HEK293 (cell line): ENCODE results near the gene GSTM5.

Experiments
- CTCF ChIA-PET: fragments of 350-600 bp; formaldehyde crosslinking; extraction: SDS; loops from one replicate; lab custom pipeline; 2021; ENCODE audit warnings: antibody characterized with exemption; lab: Yijun Ruan, JAX
- POLR2A ChIA-PET: fragments of 300-600 bp; formaldehyde crosslinking; extraction: SDS; loops from one replicate; lab custom pipeline; 2020; ENCODE audit warnings: antibody characterized with exemption, inconsistent platforms; lab: Yijun Ruan, JAX
- H3K27ac ChIP-seq: fragments of 200-500 bp; sonication (Bioruptor generic); 2 replicates; pipeline ENCODE4 v1.5.1; 2014; ENCODE audit warnings: low read depth, low read length, control low read depth, inconsistent platforms; ENCODE audit errors: extremely low read depth
- H3K36me3 ChIP-seq, 2 experiments: fragments of 200-500 bp in 1 of 2; sonication (Bioruptor generic) in 1 of 2; 1 replicate in 1 of 2; 2 replicates in 1 of 2; pipeline ENCODE4 v1.5.1; 2014 to 2017; ENCODE audit warnings: inconsistent platforms in 2 of 2, low read length in 2 of 2; ENCODE audit not compliant: control insufficient read depth in 2 of 2, insufficient read depth in 1 of 2
- H3K4me1 ChIP-seq: fragments of 200-500 bp; sonication (Bioruptor generic); 2 replicates; pipeline ENCODE4 v1.5.1; 2014; ENCODE audit warnings: mild to moderate bottlenecking, low read length, inconsistent platforms; ENCODE audit not compliant: control insufficient read depth, insufficient read depth
- H3K4me3 ChIP-seq: 2 replicates; pipeline ENCODE4 v1.5.1; 2011; ENCODE audit warnings: low read depth, mild to moderate bottlenecking, control low read depth, low read length, moderate library complexity
- H3K9me3 ChIP-seq: fragments of 200-500 bp; sonication (Bioruptor generic); 2 replicates; pipeline ENCODE4 v1.5.1; 2014; ENCODE audit warnings: low read depth, low read length, inconsistent platforms; ENCODE audit not compliant: control insufficient read depth, insufficient read depth
- BCL6B ChIP-seq: fragments of 450-650 bp; formaldehyde crosslinking; IDR thresholded peaks from 2 replicates; pipeline ENCODE4 v1.5.1; 2017; ENCODE audit warnings: missing biosample characterization, missing genetic modification characterization
- FEZF1 ChIP-seq: fragments of 450-650 bp; formaldehyde crosslinking; IDR thresholded peaks from 2 replicates; pipeline ENCODE4 v1.5.1; 2016; ENCODE audit warnings: missing biosample characterization, missing genetic modification characterization
- GFI1B ChIP-seq: fragments of 450-650 bp; formaldehyde crosslinking; IDR thresholded peaks from 2 replicates; pipeline ENCODE4 v1.5.1; 2016; ENCODE audit warnings: missing biosample characterization, missing genetic modification characterization
- IKZF3 ChIP-seq: fragments of 450-650 bp; IDR thresholded peaks from 2 replicates; pipeline ENCODE4 v1.5.0; 2018; ENCODE audit warnings: missing biosample characterization, mild to moderate bottlenecking, missing genetic modification characterization, moderate library complexity
- KLF16 ChIP-seq: fragments of 450-650 bp; formaldehyde crosslinking; IDR thresholded peaks from 2 replicates; pipeline ENCODE4 v1.5.1; 2017; ENCODE audit warnings: missing biosample characterization, missing genetic modification characterization
- OSR2 ChIP-seq: fragments of 450-650 bp; formaldehyde crosslinking; IDR thresholded peaks from 2 replicates; pipeline ENCODE4 v1.5.1; 2016; ENCODE audit warnings: missing biosample characterization, missing genetic modification characterization
- REPIN1 ChIP-seq: fragments of 450-650 bp; formaldehyde crosslinking; IDR thresholded peaks from 2 replicates; pipeline ENCODE4 v1.5.1; 2017; ENCODE audit warnings: missing biosample characterization, missing genetic modification characterization, low read depth
- SCRT1 ChIP-seq: fragments of 450-650 bp; formaldehyde crosslinking; IDR thresholded peaks from 2 replicates; pipeline ENCODE4 v1.5.1; 2016; ENCODE audit warnings: missing biosample characterization, missing genetic modification characterization, borderline replicate concordance
- ZBTB10 ChIP-seq: fragments of 450-650 bp; formaldehyde crosslinking; IDR thresholded peaks from 2 replicates; pipeline ENCODE4 v1.5.1; 2016; ENCODE audit warnings: missing biosample characterization, missing genetic modification characterization
- ZNF157 ChIP-seq: fragments of 450-650 bp; formaldehyde crosslinking; IDR thresholded peaks from 2 replicates; pipeline ENCODE4 v1.5.1; 2016; ENCODE audit warnings: missing biosample characterization, missing genetic modification characterization
- ZNF16 ChIP-seq: fragments of 450-650 bp; formaldehyde crosslinking; IDR thresholded peaks from 2 replicates; pipeline ENCODE4 v1.5.1; 2016; ENCODE audit warnings: low read depth, missing biosample characterization, missing genetic modification characterization
- ZNF18 ChIP-seq: fragments of 450-650 bp; formaldehyde crosslinking; IDR thresholded peaks from 2 replicates; pipeline ENCODE4 v1.5.1; 2016; ENCODE audit warnings: missing biosample characterization, missing genetic modification characterization
- ZNF341 ChIP-seq: fragments of 450-650 bp; formaldehyde crosslinking; IDR thresholded peaks from 2 replicates; pipeline ENCODE4; 2016; ENCODE audit warnings: low read depth, missing biosample characterization, missing genetic modification characterization
- ZNF394 ChIP-seq: fragments of 450-650 bp; formaldehyde crosslinking; IDR thresholded peaks from 2 replicates; pipeline ENCODE4 v1.5.1; 2016; ENCODE audit warnings: missing biosample characterization, missing genetic modification characterization, mild to moderate bottlenecking, moderate library complexity, borderline replicate concordance
- ZNF555 ChIP-seq: fragments of 450-650 bp; formaldehyde crosslinking; conservative IDR thresholded peaks from 2 replicates; pipeline ENCODE4 v1.5.1; 2017; ENCODE audit warnings: missing biosample characterization, mild to moderate bottlenecking, missing genetic modification characterization, inconsistent platforms
- ZNF596 ChIP-seq: fragments of 450-650 bp; IDR thresholded peaks from 2 replicates; pipeline ENCODE4 v1.5.0; 2018; ENCODE audit warnings: missing biosample characterization, mild to moderate bottlenecking, missing genetic modification characterization, moderate library complexity
- ZNF624 ChIP-seq: fragments of 450-650 bp; formaldehyde crosslinking; IDR thresholded peaks from 2 replicates; pipeline ENCODE4 v1.5.1; 2017; ENCODE audit warnings: missing biosample characterization, missing genetic modification characterization
- ZNF677 ChIP-seq: fragments of 450-650 bp; IDR thresholded peaks from 2 replicates; pipeline ENCODE4 v1.5.0; 2018; ENCODE audit warnings: missing biosample characterization, mild to moderate bottlenecking, missing genetic modification characterization, moderate library complexity
- ZNF830 ChIP-seq: fragments of 450-650 bp; IDR thresholded peaks from 2 replicates; pipeline ENCODE4 v1.5.0; 2018; ENCODE audit warnings: missing biosample characterization, missing genetic modification characterization, low read depth, mild to moderate bottlenecking, moderate library complexity

Gene GSTM5

GRCh38 chr1:109714661-109715372 lies 2.8 kb downstream of the GSTM5 start:
- Histone ChIP-seq H3K4me3 (no peak overlapping the region), H3K27ac (no peak overlapping the region), H3K9me3 (no peaks in the 10 kb centered on the region), H3K36me3 (no peaks in the 10 kb centered on the region), H3K4me1 (no peaks in the 10 kb centered on the region)
- no peak for TF ChIP-seq SCRT1 (tag by site-specific recombination)
- TF ChIP-seq ZBTB10: no peak
- no peak for TF ChIP-seq ZNF830
- POLR2A ChIA-PET: no interaction called here
- CTCF ChIA-PET: no interaction called here

- ChIA-PET CTCF (interaction anchor here (2.3 kb wide), 1 partner anchor 76 kb away, joined by 12 read pairs; no protein-coding TSS in a partner anchor), POLR2A (no interaction called here)
- H3K4me1 ChIP-seq: no peaks in the 10 kb centered on the region
- H3K36me3 ChIP-seq: no peaks in the 10 kb centered on the region
- H3K27ac ChIP-seq: no peak overlapping the region
- TF ChIP-seq REPIN1 (tag by site-specific recombination): no peak
- TF ChIP-seq ZBTB10: no peak
- TF ChIP-seq FEZF1 (tag by site-specific recombination): no peak
- TF ChIP-seq ZNF555 (tag by site-specific recombination): no peak
- TF ChIP-seq, all 188 proteins: peak for 0
- Histone ChIP-seq H3K9me3 (no peaks in the 10 kb centered on the region), H3K4me3 (no peak overlapping the region)
Observed at GRCh38 chr1:109716121-109716520, 4.1 kb downstream of the GSTM5 start.

- H3K36me3 ChIP-seq: no peaks in the 10 kb centered on the region
- no peak overlapping the region for H3K27ac ChIP-seq
- TF ChIP-seq KLF16: no peak
- H3K4me1 ChIP-seq: no peaks in the 10 kb centered on the region
- POLR2A ChIA-PET: no interaction called here
- no peak overlapping the region for H3K4me3 ChIP-seq
- no peaks in the 10 kb centered on the region for H3K9me3 ChIP-seq
- CTCF ChIA-PET: interaction anchor here (0.8 to 2.3 kb wide), 2 partner anchors 77 to 267 kb away, joined by 3 to 12 read pairs; no protein-coding TSS in a partner anchor
Observed at GRCh38 chr1:109716570-109717090, 4.6 kb downstream of the GSTM5 start.

- Histone ChIP-seq H3K4me1 (no peaks in the 10 kb centered on the region), H3K4me3 (no peak overlapping the region), H3K9me3 (no peaks in the 10 kb centered on the region), H3K36me3 (no peaks in the 10 kb centered on the region), H3K27ac (no peak overlapping the region)
- TF ChIP-seq BCL6B (tag by site-specific recombination): no peak
- TF ChIP-seq ZNF394 (tag by site-specific recombination): no peak
- TF ChIP-seq ZNF157 (tag by site-specific recombination): no peak
- TF ChIP-seq ZNF16 (tag by site-specific recombination): no peak
- TF ChIP-seq IKZF3 (tag by site-specific recombination): no peak
- no peak for TF ChIP-seq OSR2
- TF ChIP-seq GFI1B (tag by site-specific recombination): no peak
- no peak for TF ChIP-seq ZNF596 (tag by site-specific recombination)
- TF ChIP-seq ZNF341: no peak
- TF ChIP-seq ZNF18 (tag by site-specific recombination): no peak
- no peak for TF ChIP-seq ZNF677
- TF ChIP-seq ZNF624 (tag by site-specific recombination): no peak
- POLR2A ChIA-PET: no interaction called here
- CTCF ChIA-PET: interaction anchor here (1.5 to 2.3 kb wide), 2 partner anchors 56 to 78 kb away, joined by 11 to 12 read pairs; no protein-coding TSS in a partner anchor
Observed at GRCh38 chr1:109717729-109718128, 5.7 kb downstream of the GSTM5 start.
